Hematopoietic multipotent progenitor cell treated with erythropoietin and hydrocortisone succinate and interleukin-3 and kit ligand, for 6 days (in vitro differentiated cells): ENCODE results near the gene AOC3.
A peak's percentile ranks its signal among the peaks of the same experiment; 100 is the strongest.

Experiments used
- DNase-seq: peaks from one replicate; pipeline ENCODE4 v3.0.0-alpha.2; 2015

AOC3 gene, protein sequence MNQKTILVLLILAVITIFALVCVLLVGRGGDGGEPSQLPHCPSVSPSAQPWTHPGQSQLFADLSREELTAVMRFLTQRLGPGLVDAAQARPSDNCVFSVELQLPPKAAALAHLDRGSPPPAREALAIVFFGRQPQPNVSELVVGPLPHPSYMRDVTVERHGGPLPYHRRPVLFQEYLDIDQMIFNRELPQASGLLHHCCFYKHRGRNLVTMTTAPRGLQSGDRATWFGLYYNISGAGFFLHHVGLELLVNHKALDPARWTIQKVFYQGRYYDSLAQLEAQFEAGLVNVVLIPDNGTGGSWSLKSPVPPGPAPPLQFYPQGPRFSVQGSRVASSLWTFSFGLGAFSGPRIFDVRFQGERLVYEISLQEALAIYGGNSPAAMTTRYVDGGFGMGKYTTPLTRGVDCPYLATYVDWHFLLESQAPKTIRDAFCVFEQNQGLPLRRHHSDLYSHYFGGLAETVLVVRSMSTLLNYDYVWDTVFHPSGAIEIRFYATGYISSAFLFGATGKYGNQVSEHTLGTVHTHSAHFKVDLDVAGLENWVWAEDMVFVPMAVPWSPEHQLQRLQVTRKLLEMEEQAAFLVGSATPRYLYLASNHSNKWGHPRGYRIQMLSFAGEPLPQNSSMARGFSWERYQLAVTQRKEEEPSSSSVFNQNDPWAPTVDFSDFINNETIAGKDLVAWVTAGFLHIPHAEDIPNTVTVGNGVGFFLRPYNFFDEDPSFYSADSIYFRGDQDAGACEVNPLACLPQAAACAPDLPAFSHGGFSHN

DNA sequence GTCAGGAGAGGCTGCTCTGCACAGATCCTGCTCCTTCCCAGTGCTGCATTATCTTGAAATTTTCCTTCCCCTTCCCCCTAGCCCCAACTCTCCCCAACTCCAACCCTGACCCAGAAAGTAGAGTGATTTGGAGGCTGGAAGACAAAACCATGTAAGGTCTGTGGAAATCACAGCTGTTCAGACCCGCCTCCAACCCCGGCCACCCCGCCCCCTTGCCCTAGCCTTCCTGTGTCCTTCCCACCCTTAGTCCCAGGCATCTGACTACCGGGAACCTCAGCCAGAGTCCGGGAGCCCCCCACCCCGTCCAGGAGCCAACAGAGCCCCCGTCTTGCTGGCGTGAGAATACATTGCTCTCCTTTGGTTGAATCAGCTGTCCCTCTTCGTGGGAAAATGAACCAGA lies at the start of gene AOC3:
Gene AOC3, plus strand, starts transcription at position 246 of the 400 bp plus-strand sequence. Its CDS starts 145 bp downstream, at position 391.
- no peak for DNase-seq

DNA sequence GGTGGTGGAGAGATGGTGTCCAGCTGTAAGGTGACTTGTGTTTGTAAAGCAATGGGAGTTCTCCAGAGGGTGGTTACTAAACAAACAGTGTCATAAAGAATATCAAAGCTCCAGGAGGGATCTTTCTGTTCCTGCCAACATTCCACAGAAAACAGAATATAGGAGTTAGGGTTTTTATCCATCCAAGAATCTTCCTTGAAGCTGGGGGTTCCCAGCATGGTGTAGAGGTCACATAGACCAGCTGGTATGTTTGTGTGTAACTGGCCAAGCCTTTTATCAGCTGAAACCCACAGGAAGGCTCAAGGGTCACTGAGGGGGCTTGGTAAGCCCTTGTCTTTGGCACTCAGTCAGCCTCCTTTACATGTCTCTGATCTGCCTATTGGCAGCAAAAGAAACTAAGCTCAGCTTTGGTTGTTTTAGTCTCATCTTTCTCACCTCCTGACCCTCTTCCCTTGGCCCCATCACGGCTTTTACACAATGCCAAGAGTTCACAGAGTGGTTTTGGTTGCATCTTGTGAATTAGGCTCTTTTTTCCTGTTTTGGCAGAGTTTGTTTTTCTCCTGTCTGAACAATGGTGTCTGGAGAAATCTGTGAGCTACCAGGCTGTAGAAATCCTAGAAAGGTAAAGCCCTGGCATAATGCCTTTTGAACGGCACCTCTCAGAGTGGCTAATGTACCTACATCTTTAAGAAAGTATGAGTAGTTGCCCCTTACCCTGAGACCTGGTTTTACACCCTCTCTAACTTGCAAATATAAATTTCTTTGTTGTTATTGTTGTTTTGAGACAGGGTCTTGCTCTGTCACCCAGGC lies 47.7 kb upstream of the AOC3 start:
- no peak for DNase-seq

DNA sequence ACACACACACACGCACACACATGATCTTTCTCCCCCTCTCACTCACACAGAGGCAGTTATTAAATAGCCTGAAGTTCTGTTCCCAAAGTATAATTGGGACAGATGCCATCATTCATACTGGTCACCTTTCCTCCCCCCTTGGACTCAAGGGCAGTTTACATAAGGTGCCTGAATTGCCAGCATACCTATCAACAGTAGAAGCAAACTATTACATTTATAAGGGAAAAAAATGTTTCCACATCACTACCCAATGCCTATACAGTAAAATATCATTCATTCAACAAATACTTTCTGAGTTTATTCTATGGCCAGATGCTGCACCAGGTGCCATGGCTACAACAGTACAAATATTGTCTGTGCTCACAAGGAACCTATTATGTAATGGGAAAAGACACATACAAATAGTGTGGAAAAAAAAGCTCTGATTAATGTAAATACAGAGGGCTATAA lies 46.1 kb upstream of the AOC3 start:
- no peak for DNase-seq

DNA sequence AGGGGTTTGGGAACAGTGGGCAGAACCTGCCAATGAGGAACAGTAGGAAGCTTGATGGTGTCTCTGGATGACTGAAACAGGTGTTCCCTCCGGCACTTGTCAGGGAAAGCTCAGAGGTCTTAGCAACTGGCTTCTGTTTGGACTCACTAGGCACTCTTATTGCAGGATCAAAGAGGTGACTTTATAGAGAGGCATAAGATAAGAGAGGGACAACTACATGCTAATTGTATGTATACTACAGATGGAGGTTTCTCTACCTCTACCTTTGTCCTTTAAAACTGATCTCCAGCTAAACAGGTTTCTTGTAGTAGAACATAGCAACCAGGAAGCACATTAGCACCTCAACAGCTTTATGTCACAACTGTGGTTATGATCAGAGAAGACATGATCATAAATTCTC lies 44.8 kb upstream of the AOC3 start:
- DNase-seq: no peak

DNA sequence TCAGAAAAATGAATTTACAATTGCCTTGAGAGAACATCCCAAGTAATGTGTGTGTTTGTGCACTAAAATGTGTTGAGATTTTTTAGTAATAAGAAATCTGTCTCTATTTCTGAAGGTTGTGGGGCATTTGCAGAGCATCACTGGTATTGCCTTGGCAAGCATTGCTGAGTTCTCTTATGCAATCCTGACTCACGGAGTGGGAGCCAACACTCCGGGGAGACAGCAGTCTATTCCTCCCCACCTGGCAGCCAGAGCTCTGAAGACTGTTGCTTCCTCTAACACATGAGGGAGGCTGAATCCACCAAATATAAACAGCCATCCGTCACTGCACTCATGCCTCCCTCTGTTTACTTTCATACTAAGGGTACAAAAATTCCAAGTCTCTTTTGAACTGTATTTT lies 41.7 kb upstream of the AOC3 start:
- DNase-seq: no peak

DNA sequence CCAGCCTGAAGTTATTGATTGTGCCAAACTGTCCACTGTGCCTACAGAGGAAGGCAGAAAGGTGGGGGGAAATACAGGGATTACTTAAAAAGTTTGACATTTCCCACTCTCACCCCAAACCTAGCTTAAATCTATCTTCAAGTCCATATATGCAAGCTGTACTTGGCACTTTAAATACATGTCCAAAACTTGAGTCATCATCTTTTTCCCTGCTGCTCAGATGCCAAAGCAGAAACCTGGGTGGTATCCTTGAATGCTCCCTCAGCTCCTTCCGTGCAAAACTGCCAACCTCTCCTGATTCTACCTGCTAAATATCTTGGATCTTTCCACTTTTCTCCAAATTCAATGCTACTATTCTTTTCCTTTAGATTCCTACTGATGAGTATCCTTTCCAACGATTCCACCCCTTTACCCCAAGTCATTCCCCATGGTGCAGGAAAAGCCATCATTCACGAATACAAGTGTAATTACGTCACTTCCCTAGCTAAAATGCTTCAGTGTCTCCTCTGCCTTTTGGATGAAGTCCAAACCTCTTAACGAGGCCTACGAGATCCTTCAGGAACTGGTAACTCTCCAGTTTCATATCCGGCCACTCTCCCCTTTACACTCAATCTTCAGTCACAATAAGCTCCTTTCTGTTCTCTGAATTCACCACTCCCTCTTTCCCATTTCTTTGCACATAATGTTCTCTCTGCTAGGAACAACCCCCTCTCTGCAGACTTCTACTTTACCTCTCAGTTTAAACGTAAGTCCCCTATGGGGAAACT lies 36.2 kb upstream of the AOC3 start:
- DNase-seq: no peak

DNA sequence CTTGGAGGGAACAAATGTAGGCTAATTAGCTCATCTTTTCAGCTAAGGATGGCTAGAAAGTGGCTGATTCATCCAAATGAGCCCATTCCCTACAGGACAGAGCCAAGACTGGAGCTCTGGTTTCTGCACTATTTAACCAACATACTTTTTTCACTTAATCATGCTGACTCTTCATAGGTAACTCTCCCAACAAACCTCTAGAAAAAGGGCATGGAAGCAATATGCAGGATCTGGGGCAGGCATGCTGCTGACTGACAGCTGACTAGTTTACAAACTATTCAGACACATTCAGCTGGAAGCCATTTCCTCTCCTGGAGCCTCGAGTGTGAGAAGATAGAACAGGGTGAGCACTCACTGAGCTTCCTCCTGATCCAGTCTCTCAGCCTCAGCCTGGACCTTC lies 33.1 kb upstream of the AOC3 start:
- DNase-seq: no peak

DNA sequence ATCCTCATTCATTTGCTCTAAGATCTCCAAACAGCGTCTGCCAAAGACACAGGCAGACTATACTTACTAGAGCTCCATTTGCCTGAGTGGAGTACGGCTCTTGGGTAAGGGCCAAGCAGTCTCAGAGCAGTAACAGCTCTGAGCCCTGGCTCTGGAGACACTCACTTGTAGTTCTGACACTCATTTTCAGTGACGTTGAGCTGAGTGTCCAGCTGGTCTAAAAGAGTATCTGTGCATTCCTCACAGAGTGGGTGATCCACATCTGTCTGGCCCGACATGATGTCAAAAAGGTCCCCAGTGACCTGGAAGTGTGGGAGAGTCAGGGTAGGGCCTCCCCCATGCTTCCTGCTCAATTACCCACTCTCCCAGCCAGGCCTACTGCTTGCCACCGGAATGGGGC lies 32.6 kb upstream of the AOC3 start:
- DNase-seq: no peak

DNA sequence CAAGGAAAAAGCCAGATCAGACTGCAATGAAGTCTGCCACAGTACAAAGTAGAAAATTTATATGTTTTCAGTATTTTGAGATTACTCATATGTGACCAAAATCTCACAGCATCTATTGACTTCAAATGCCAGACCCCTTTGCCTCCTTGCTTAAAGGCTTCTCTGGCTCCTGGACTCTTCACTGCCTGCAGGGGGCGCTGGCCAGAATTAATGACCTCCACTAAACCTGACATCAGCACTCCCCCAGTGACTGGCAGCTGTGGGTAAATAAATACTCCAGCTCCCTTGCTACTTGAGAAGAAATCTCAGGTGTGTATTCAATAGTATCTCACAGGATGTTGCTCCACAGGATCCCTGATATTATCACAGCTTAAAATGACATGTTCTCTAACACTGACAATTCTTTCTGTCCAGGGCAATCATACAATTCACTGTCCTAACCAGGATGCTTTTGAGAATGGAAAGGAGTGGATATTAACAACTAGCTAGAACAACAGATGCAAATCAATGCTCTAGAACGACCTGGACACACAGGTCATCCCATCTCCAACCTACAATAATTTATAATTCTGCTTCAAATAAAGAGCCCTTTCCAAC lies 31.0 kb upstream of the AOC3 start:
- peak; percentile 88 for DNase-seq

DNA sequence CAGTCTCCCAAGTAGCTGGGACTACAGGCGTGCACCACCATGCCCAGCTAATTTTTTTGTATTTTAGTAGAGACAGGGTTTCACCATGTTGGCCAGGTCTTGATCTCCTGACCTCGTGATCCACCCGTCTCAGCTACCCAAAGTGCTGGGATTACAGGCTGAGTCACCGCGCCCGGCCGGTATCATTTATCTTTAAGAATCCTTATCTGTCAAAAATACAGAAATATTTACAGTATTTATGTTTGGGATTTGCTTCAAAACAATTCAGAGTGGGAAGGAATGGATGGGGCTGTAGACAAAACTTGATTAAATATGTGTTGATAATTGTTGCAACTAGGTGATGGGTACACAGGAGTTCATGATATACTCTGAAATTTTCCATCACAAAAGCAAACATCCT lies 29.8 kb upstream of the AOC3 start:
- no peak for DNase-seq

DNA sequence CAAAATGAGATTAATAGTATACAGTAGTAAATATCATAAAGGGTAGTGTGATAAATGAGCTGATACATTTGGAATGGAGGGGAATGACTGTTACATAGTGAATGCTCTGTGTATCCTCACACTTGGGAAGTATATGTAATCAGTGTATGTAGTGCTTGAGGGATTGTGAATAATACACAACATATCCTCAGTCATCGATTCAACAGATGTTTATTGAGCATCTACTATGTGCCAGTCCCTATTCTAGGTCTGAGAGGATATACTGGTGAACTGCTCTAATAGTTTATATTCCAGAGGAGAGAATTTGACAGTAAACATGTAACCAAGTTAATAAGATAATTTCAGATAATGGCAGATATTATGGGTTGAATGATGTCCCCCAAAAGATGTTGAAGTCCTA lies 23.5 kb upstream of the AOC3 start:
- no peak for DNase-seq

DNA sequence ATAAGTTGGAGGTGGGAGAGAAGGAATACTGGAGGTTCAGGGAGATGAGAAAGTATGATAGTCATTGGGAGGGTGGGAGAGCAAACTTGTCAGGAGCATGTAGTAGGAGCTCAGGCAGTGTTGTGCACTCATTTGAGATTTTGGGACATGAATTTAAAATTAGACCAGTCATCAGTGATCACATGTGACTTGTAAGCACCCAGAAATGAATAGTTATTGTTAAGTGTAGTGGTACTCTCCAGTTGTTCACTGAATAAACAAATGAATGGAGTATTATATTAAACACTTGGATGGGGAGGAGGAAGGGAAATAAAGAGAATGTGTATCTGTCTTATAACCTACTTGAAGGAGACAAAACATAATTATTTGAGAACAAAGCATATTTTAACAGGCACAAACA lies 20.0 kb upstream of the AOC3 start:
- DNase-seq: no peak

DNA sequence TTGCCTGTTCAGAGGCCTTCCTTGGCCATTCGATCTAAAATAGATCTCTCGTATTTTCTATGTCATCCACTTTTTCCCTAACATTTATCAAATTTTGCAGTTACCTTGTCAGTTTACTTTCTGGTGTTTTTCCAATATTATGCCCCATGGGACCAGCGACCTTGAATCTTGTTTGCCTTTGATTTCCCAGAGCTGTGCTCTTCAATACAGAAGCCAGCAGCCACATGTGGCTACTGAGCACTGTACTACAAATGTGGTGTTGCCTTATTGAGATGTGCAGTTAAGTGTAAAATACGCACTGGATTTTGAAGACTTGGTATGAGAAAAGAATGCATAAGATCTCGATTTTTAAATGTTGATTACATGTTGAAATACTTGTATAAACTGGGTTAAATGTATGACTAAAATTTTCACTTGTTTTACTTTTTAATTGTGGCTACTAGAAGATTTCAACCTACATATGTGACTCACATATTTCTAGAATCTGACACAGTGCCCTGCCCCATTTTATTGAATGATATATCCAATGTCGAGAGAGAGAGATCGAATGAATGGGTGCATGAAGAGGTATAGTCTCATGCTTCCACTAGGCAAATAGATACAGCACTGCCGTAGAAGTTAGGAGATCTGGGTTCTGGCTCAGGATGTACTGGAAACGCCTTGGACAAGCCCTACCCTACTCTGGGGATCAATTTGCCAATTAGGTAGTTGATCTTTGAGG lies 18.6 kb upstream of the AOC3 start:
- DNase-seq: no peak

DNA sequence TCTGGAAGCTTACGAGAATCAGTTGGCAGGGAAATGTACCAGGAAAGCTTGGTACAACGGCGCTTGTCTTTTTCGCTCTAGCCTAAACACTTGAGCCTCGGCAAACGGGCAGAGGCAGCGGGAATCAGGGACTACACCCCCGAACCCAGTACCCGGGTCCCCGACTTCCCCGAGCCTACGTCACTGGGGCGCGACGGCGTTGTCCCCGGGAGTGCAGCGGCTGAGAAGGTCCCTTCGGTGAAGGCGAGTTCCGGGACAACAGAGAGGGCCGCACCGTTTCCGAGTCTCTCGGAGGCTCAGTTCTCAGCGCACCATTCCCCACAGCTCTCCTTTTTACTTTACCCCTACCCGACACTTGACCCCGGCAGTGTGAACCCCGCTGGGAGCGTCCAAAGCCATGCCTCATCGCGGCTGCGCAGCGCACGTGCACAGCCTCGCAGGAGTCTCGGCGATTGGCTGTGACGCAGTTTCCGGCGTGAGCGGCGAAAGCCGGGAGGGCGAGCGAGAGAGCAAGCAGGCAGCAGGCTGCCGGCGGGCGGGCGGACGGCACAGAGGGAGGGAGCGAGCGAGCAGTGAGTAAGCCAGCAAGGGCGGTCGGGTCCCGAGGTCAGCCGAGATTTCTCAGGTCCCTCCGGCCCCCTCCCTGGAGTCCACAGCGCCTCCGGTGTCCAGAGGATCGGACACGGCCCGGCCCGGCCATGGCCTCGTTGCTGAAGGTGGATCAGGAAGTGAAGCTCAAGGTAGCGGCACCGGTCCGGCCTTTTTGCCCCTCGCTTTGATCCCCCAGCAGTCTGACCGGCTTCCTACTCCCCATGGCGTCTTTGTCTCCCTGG lies 17.8 kb upstream of the AOC3 start, which contains the start of gene PSME3:
Gene PSME3, plus strand, starts transcription at position 464 of the 833 bp plus-strand sequence. Its CDS starts 235 bp downstream, at position 699.
- DNase-seq: peak; percentile 92

DNA sequence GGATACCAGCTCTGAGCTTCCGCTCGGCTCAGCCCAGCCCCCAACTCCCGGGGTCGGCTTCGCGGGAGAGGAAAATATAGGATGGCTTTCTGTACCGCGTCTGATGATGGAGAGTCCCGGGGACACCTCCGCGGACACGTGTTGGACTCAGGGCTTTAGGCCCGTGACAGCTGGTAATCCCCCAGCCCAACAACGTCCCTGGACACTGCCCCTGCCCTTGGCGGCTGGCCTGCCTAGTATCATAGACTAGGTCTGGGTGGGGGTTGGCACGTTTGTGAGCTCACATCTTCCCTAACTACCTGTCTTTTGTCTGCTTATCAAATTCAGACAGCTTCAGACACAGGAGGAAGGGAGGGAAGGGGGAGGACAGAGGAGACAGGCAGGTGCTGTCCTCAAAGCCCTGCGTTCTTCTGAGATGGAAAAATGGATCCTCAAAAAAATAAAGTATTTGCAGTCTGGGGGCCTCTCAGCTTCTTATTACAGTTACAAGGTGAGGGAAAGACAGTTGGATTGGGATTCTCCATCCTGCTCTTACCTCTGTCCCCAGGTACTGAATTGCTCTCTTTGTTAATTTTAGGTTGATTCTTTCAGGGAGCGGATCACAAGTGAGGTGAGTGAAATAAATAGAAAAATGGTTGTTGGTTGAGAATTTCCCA lies 17.1 kb upstream of the AOC3 start:
- DNase-seq: peak; percentile 23

DNA sequence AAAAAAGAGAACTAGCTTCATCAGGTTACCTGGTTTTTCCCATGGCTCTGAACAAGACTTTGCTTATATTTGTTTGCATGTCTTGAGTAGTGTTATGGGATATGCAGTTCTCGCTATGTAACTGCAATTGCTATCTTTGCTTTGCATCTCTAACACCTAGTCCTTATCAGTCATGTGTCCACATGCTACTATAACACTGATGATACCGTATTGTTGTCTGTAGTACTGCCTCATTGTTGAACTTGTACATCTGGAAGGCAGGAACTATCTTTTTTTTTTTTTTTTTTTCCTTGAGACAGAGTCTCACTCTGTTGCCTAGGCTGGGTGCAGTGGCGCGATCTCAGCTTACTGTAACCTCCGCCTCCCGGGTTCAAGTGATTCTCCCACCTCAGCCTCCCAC lies 15.3 kb upstream of the AOC3 start:
- no peak for DNase-seq

DNA sequence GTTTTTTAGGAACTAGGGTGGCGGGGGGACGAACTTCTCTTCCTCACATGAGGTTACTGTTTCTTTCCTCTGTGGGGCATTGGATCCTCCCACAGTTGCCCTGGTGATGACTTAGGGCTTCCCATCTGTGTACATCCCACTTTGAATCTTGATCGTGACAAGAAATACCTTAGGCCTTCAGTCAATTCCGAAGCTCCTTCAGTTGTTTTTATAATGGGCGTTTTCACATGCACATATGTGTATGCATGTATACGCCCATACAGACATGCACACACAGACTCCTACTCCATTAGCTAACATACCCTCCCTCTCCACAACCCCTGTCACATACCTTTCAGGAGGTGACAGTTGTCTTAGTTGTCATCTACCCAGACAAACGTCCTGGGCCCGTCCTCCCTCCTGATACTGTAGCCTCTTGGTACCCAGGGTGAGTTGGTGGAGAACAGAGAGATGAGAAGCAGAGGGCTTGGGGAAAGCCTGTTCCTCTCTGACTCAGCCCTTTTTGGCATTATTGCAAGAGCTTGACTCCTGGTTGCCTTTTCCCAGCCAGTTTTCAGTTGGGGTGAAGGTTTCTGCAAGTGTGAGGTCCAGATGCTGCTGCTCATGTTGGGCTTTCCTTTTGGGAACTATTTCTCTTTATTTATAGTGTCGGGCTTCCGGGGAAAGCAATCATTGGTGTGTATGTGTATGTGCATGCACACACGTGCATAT lies 8.9 kb upstream of the AOC3 start:
- DNase-seq: no peak

DNA sequence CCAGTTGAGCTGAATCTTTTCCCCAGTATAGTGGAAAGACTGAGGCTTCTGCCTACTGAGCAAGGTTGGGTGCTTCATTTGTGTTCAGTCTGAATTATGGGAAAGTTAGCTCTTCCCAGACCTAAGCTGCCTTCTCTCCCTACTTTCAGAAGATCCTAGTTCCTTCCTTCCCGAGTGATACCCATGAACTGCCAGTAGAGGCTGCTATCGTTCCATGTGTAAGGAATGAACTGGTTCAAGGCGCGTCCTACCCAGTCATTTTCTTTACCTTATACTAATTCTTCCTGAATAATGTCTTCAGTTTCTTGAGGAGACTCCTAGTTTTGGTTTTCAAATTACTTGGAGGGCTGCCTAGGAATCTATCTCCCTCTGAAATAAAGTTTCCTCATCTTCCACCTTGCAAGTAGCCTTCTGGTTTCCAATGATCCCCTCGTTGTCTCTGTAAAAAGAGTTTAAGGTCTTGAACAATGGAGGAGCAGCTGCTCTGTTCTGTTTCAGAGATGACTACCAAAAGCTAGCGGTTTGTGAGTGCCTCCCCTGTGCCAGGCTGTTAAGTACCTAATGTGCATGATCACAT lies 7.6 kb upstream of the AOC3 start:
- DNase-seq: peak; percentile 80

DNA sequence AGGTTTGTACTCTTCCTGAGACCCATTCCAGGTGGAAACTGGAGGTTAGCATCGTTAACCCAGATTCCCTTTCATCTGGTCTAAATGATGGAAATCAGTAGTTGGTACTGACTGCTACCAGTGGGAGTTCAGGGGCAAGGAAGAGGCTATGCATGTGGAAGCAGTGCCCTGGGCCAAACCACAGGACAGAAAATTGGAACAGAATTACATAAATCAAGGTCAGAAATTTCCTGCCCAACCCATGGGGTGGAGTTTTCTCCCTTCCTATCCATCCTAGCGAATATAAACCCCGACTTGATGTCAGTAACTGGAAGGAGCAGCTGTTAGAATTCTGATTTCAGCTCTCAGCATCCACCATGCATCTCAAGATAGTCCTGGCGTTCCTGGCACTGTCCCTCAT lies 6.7 kb upstream of the AOC3 start, which contains the start of gene AOC2:
Gene AOC2, plus strand, starts transcription at position 310 of the 400 bp plus-strand sequence. Its CDS starts 47 bp downstream, at position 357.
- no peak for DNase-seq
